Measurements from ENCODE around the gene MLKL.

DNA sequence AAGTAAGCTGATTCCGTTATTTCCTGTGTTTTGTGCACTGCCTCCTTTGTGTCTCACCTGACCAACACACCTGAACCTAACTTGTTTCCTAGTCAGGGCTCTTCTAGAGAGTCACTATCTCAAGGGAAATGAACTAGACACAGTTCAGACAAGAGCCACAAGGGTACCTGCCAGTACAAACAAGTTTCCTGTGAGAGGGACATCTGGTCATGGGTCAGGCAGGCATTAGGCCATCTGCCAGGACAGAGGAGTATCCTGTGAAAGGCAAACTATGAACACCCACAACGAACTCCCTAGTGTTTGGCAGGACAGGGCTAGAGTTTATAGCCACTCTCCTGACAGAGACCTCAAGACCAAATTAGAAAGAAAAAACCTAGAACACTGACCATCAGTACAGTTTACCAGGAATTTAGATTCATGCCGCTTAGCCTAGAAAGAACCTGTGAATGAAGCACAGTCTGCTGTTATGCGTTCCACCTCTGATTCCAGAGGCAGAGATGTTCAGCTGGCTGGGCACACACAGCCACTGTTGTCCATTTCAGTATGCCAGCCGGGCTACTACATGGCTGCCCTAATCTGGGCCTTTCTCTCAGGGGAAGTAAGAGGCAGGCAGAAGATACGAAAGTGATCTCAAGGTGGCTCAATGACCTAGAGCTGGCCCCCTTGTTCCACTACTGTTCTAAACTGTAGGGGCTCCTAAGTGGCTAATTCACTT, 73.0 kb downstream of the MLKL start:
- TF ChIP-seq POLR2A (IDR thresholded peaks at IDR 0.05): no peak
- TF ChIP-seq, protein P1, sequence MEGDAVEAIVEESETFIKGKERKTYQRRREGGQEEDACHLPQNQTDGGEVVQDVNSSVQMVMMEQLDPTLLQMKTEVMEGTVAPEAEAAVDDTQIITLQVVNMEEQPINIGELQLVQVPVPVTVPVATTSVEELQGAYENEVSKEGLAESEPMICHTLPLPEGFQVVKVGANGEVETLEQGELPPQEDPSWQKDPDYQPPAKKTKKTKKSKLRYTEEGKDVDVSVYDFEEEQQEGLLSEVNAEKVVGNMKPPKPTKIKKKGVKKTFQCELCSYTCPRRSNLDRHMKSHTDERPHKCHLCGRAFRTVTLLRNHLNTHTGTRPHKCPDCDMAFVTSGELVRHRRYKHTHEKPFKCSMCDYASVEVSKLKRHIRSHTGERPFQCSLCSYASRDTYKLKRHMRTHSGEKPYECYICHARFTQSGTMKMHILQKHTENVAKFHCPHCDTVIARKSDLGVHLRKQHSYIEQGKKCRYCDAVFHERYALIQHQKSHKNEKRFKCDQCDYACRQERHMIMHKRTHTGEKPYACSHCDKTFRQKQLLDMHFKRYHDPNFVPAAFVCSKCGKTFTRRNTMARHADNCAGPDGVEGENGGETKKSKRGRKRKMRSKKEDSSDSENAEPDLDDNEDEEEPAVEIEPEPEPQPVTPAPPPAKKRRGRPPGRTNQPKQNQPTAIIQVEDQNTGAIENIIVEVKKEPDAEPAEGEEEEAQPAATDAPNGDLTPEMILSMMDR (IDR thresholded peaks at IDR 0.05): no peak

All from lower leg skin (tissue), 3 donors.